ENCODE results near the gene ENHO.

GRCh38 chr9:34566972-34567371 lies 44.2 kb upstream of the ENHO start:
- no peak for TF ChIP-seq CTCF (IDR thresholded peaks at IDR 0.05)
- TF ChIP-seq POLR2A (IDR thresholded peaks at IDR 0.05) = no peak

Measured in ovary (tissue), 3 donors.